M059J (cell line): ENCODE measurements around the gene HIVEP3. TPM values are rescaled to one million over a fixed set of nuclear protein-coding genes. Genes with fewer than 3 reads are reported as not detected.

Source experiments
- DNase-seq: peaks from one replicate; pipeline ENCODE4 v3.0.0-alpha.2; 2012; ENCODE audit warnings: low read depth
- total RNA-seq: library from RNA; depleted of rRNA; stranded (reverse); fragments of >200 nt; shearing (Covaris generic); gene quantifications from 2 replicates; pipeline ENCODE4 v1.2.3, GENCODE V29; 2014

The HIVEP3 gene
- total RNA-seq, 1 experiment from 2014 or later: 4.2 TPM

- DNase-seq: no peak
These were observed 156.5 kb downstream of the HIVEP3 start for GRCh38 chr1:41762251-41762650.

GRCh38 chr1:41758904-41759548, 159.7 kb downstream of the HIVEP3 start:
- DNase-seq: peak; percentile 84

GRCh38 chr1:41758500-41758899, 160.2 kb downstream of the HIVEP3 start:
- DNase-seq: peak; percentile 74

GRCh38 chr1:41754540-41754939, 164.2 kb downstream of the HIVEP3 start:
- DNase-seq: no peak

- DNase-seq: peak; percentile 33
These were observed 166.1 kb downstream of the HIVEP3 start for GRCh38 chr1:41752514-41753170.

GRCh38 chr1:41751804-41752513, 166.8 kb downstream of the HIVEP3 start:
- DNase-seq: peak; percentile 94

- DNase-seq: no peak
These were observed 168.6 kb downstream of the HIVEP3 start for GRCh38 chr1:41749991-41750745.

GRCh38 chr1:41745022-41745421, 173.7 kb downstream of the HIVEP3 start:
- no peak for DNase-seq

- DNase-seq: peak; percentile 38
These were observed 175.4 kb downstream of the HIVEP3 start for GRCh38 chr1:41743366-41743765.

GRCh38 chr1:41742219-41742618, 176.5 kb downstream of the HIVEP3 start:
- DNase-seq: peak; percentile 70

- no peak for DNase-seq
These were observed 177.5 kb downstream of the HIVEP3 start for GRCh38 chr1:41741244-41741643.

GRCh38 chr1:41740630-41741239, 178.0 kb downstream of the HIVEP3 start:
- DNase-seq: no peak

- DNase-seq: no peak
These were observed 178.7 kb downstream of the HIVEP3 start for GRCh38 chr1:41740058-41740457.

GRCh38 chr1:41739061-41739955, 179.4 kb downstream of the HIVEP3 start:
- DNase-seq: no peak

- DNase-seq: no peak
These were observed 180.2 kb downstream of the HIVEP3 start for GRCh38 chr1:41738475-41738874.

- DNase-seq: no peak
These were observed 180.7 kb downstream of the HIVEP3 start for GRCh38 chr1:41738006-41738405.

- DNase-seq: no peak
These were observed 183.0 kb downstream of the HIVEP3 start for GRCh38 chr1:41735631-41736260.

GRCh38 chr1:41735139-41735538, 183.6 kb downstream of the HIVEP3 start:
- no peak for DNase-seq

- DNase-seq: no peak
These were observed 184.3 kb downstream of the HIVEP3 start for GRCh38 chr1:41734201-41734970.
